ENCODE results near the gene AMIGO3. TPM values are rescaled to one million over a fixed set of nuclear protein-coding genes. Genes with fewer than 3 reads are reported as not detected.

Gene AMIGO3
- total and polyA plus RNA-seq, 10 of the 15 experiments (the other 5 are each of a cell fraction or from before 2014, with no cell fraction given), result 0.07 to 1.3 (median 0.44) TPM; not detected in 3

DNA sequence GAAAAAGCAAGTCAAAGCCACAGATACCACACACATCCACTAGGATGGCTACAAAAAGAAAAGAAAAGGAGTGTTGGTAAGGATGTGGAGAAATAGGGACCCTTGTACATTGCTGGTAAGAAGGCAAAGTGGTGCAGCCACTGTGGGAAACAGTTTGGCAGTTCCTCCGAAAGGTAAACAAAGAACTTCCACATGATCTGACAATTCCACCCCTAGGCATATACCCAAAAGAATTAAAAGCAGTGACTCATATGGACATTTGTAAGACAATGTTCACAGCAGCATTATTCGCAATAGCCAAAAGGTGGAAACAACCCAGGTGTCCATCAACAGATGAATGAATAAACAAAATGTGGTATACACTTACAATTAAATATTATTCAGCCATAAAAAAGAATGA, 26.5 kb upstream of the AMIGO3 start:
- no peaks in the 10 kb centered on the region for H3K79me2 ChIP-seq (ENCODE audit: control insufficient read depth, insufficient read depth, low read length)
- H3K4me3 ChIP-seq, result no peak overlapping the region
- H3K27me3 ChIP-seq (replicated peaks in 1 of 2; ENCODE audit: control insufficient read depth in 2 of 2, insufficient read depth in 2 of 2, low read length in 1 of 2), result no peaks in the 10 kb centered on the region
- SMC1A ChIA-PET (ENCODE audit: uncharacterized antibody, unreplicated experiment), result interaction anchor here (0.9 kb wide), 1 partner anchor 15 kb away, joined by 3 read pairs; no protein-coding TSS in a partner anchor
- no peaks in the 10 kb centered on the region for H3K9me3 ChIP-seq (replicated peaks; ENCODE audit: control insufficient read depth, insufficient read depth, low read length)
- CTCF ChIA-PET, result no interaction called here
- FAIRE-seq (no peak), DNase-seq (ENCODE audit: low read depth, low spot score) (no peak), ATAC-seq (no peak)
- no TSS peak for BruUV-seq (replicated peaks)
- TF ChIP-seq SREBF1 (IDR thresholded peaks at IDR 0.05; ENCODE audit: low read length), result no peak
- TF ChIP-seq, protein P1, sequence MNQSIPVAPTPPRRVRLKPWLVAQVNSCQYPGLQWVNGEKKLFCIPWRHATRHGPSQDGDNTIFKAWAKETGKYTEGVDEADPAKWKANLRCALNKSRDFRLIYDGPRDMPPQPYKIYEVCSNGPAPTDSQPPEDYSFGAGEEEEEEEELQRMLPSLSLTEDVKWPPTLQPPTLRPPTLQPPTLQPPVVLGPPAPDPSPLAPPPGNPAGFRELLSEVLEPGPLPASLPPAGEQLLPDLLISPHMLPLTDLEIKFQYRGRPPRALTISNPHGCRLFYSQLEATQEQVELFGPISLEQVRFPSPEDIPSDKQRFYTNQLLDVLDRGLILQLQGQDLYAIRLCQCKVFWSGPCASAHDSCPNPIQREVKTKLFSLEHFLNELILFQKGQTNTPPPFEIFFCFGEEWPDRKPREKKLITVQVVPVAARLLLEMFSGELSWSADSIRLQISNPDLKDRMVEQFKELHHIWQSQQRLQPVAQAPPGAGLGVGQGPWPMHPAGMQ (IDR thresholded peaks at IDR 0.05; ENCODE audit: borderline replicate concordance), result no peak
- no peak for TF ChIP-seq EZH2 (IDR thresholded peaks at IDR 0.05; ENCODE audit: borderline replicate concordance, control insufficient read depth, low read depth, low read length)
- no peak for TF ChIP-seq HCFC1 (IDR thresholded peaks at IDR 0.05; ENCODE audit: low read length)
- TF ChIP-seq ASH2L (IDR thresholded peaks at IDR 0.05; ENCODE audit: borderline replicate concordance, low read depth), result no peak
- TF ChIP-seq MTA3 (IDR thresholded peaks at IDR 0.05; ENCODE audit: borderline replicate concordance, low read length), result no peak
- TF ChIP-seq HDAC6 (IDR thresholded peaks at IDR 0.05; ENCODE audit: unreplicated experiment), result no peak
- H3K4me2 ChIP-seq (ENCODE audit: control insufficient read depth, insufficient read depth), result no peak overlapping the region
- no peaks in the 10 kb centered on the region for H4K20me1 ChIP-seq (ENCODE audit: control insufficient read depth, insufficient read depth)
- intact Hi-C loops (cut with micrococcal nuclease; ENCODE audit: unreplicated experiment) (no loop called here), in situ Hi-C loops (cut with MboI) (no loop called here)
- no peaks in the 10 kb centered on the region for H3K4me1 ChIP-seq (ENCODE audit: control insufficient read depth, insufficient read depth, low read length)
- H2AFZ ChIP-seq (ENCODE audit: control insufficient read depth, low read depth, low read length), result no peak overlapping the region
- no peak overlapping the region for H3K9ac ChIP-seq (ENCODE audit: control insufficient read depth, insufficient read depth, low read length)
- H3K27ac ChIP-seq (ENCODE audit: control insufficient read depth, insufficient read depth), result no peak overlapping the region
- POLR2A ChIA-PET, result interaction anchor here (0.6 to 0.7 kb wide), 2 partner anchors 19 to 904 kb away, joined by 3 to 5 read pairs; no protein-coding TSS in a partner anchor
- RAD21 ChIA-PET (ENCODE audit: unreplicated experiment), result no interaction called here
- WGBS (ENCODE audit: insufficient coverage, insufficient replicate concordance, low lambda C conversion rate, missing lambda C conversion rate), result 95% methylated on average over 2 of the region's 2 CpGs
- H3K36me3 ChIP-seq (ENCODE audit: control insufficient read depth in 2 of 2, insufficient read depth in 2 of 2, low read length in 1 of 2), result peaks cover 0 to 6% of the 10 kb centered on the region in 2 experiments

- ATAC-seq (no peak), DNase-seq (ENCODE audit: low read depth, low spot score) (no peak), FAIRE-seq (no peak)
- no peaks in the 10 kb centered on the region for H3K9me3 ChIP-seq (replicated peaks; ENCODE audit: control insufficient read depth, insufficient read depth, low read length)
- H2AFZ ChIP-seq (ENCODE audit: control insufficient read depth, low read depth, low read length), result no peak overlapping the region
- no peak overlapping the region for H3K27ac ChIP-seq (ENCODE audit: control insufficient read depth, insufficient read depth)
- no peak for TF ChIP-seq RB1 (IDR thresholded peaks at IDR 0.05; ENCODE audit: borderline replicate concordance)
- no peak overlapping the region for H3K4me3 ChIP-seq
- BruUV-seq (replicated peaks), result no TSS peak
- SMC1A ChIA-PET (ENCODE audit: uncharacterized antibody, unreplicated experiment), result no interaction called here
- RAD21 ChIA-PET (ENCODE audit: unreplicated experiment), result no interaction called here
- no peaks in the 10 kb centered on the region for H4K20me1 ChIP-seq (ENCODE audit: control insufficient read depth, insufficient read depth)
- no peak overlapping the region for H3K4me2 ChIP-seq (ENCODE audit: control insufficient read depth, insufficient read depth)
- H3K4me1 ChIP-seq (ENCODE audit: control insufficient read depth, insufficient read depth, low read length), result no peaks in the 10 kb centered on the region
- H3K36me3 ChIP-seq (ENCODE audit: control insufficient read depth in 2 of 2, insufficient read depth in 2 of 2, low read length in 1 of 2), result peaks cover 7 to 15% of the 10 kb centered on the region in 2 experiments
- no peaks in the 10 kb centered on the region for H3K27me3 ChIP-seq (replicated peaks in 1 of 2; ENCODE audit: control insufficient read depth in 2 of 2, insufficient read depth in 2 of 2, low read length in 1 of 2)
- intact Hi-C loops (cut with micrococcal nuclease; ENCODE audit: unreplicated experiment) (no loop called here), in situ Hi-C loops (cut with MboI) (no loop called here)
- CTCF ChIA-PET, result no interaction called here
- no peak overlapping the region for H3K9ac ChIP-seq (ENCODE audit: control insufficient read depth, insufficient read depth, low read length)
- H3K79me2 ChIP-seq (ENCODE audit: control insufficient read depth, insufficient read depth, low read length), result no peaks in the 10 kb centered on the region
- POLR2A ChIA-PET, result interaction anchor here (0.6 to 0.7 kb wide), 2 partner anchors 16 to 55 kb away, joined by 3 to 4 read pairs; no protein-coding TSS in a partner anchor
These were observed 20.9 kb upstream of the AMIGO3 start for GRCh38 chr3:49740427-49740826.

Data from GM12878 (cell line).